Heart left ventricle (tissue), 16 donors: ENCODE measurements around the gene SLC25A11. TPM values are rescaled to one million over a fixed set of nuclear protein-coding genes. Genes with fewer than 3 reads are reported as not detected.

Experiments used
- ATAC-seq, 4 donors: fragments of 200-7000 bp; cut with Tn5 transposase; one replicate each; pipeline ENCODE4 v1.9.1; 2020 to 2022; ENCODE audit warnings: moderate library complexity in 4 of 4, mild to moderate bottlenecking in 3 of 4, moderate number of reproducible peaks in 1 of 4
- DNase-seq, 5 donors: peaks; one replicate each; pipeline ENCODE4 v3.0.0-alpha.2; 2020
- H3K27ac ChIP-seq, 12 donors: fragments of 200-600 bp; sonication (generic) in 4 of 12; one replicate each; pipeline versions ENCODE4 v1.5.0 to v1.8.0; 2016 to 2022; ENCODE audit warnings: mild to moderate bottlenecking in 2 of 12
- H3K27me3 ChIP-seq, 9 donors: fragments of 200-600 bp; sonication (generic) in 2 of 9; one replicate each; pipeline versions ENCODE4 v1.5.1 to v1.8.0; 2016 to 2022; ENCODE audit warnings: mild to moderate bottlenecking in 3 of 9
- H3K36me3 ChIP-seq, 9 donors: fragments of 200-600 bp; sonication (generic) in 2 of 9; one replicate each; pipeline versions ENCODE4 v1.5.0 to v1.8.0; 2018 to 2022; ENCODE audit warnings: mild to moderate bottlenecking in 2 of 9
- H3K4me1 ChIP-seq, 12 donors: fragments of 200-600 bp; sonication (generic) in 4 of 12; one replicate each; pipeline versions ENCODE4 v1.5.0 to v1.8.0; 2016 to 2022; ENCODE audit warnings: mild to moderate bottlenecking in 3 of 12
- H3K4me3 ChIP-seq, 12 donors: fragments of 200-600 bp; sonication (generic) in 4 of 12; one replicate each; pipeline versions ENCODE4 v1.5.0 to v1.8.0; 2017 to 2022; ENCODE audit warnings: mild to moderate bottlenecking in 9 of 12, moderate library complexity in 4 of 12
- H3K9me3 ChIP-seq, 12 donors: fragments of 200-600 bp; sonication (generic) in 4 of 12; one replicate each; pipeline versions ENCODE4 v1.5.0 to v1.8.0; 2016 to 2022; ENCODE audit warnings: mild to moderate bottlenecking in 1 of 12
- CTCF ChIP-seq, 12 donors: fragments of 200-600 bp; sonication (generic) in 4 of 12; IDR thresholded peaks; one replicate each; pipeline versions ENCODE4 v1.5.0 to v1.8.0; 2018 to 2022; ENCODE audit warnings: antibody characterized with exemption in 12 of 12, mild to moderate bottlenecking in 5 of 12
- POLR2A ChIP-seq, 2 donors: fragments of 450-650 bp; IDR thresholded peaks; one replicate each; pipeline ENCODE4 v1.6.1; 2017; ENCODE audit warnings: antibody characterized with exemption in 2 of 2, mild to moderate bottlenecking in 2 of 2, moderate library complexity in 2 of 2
- WGBS, 4 donors: extraction: QIAGEN DNeasy Blood & Tissue Kit in 2 of 4; methylation state at CpG; one replicate each; pipeline versions ENCODE4 v1.1.5 to v1.1.7; 2013 to 2018; 5-methylcytosine and 5-hydroxymethylcytosine counted together
- intact Hi-C, 10 donors: fragments of 100-400 bp; cut with DNase I; formaldehyde crosslinking; loops; one replicate each; pipeline versions ENCODE4 v1.11.1 to v1.14.2; 2022
- polyA plus RNA-seq, 2 donors: library from polyadenylated mRNA; stranded (reverse); fragments of 200-250 nt; gene quantifications; one replicate each; pipeline ENCODE4 v1.2.3, GENCODE V29; 2013
- total RNA-seq, 9 donors: library from RNA; depleted of rRNA in 2 of 9; stranded (reverse); fragments of >200 nt in 2 of 9; fragmentation: NEBNext Ultra II Directional in 3 of 9; extraction: Animal tissue kit (Norgen Biotek cat#: 25700) in 3 of 9; gene quantifications; one replicate each; pipeline versions ENCODE4 v1.1.0 to v1.2.4, GENCODE V29; 2016 to 2023
- donor health status: ischemic (EF 13 %, LVEDD 7.1; RV severe dilation, severe dysfunction).
- donor health status: healthy with polysubstance abuse.
- donor health status: DM: no; HTN: yes; CAD: no.
- donor health status: DM: no; HTN: no; CAD: no.
- donor health status: ischemic (EF 25% LVEDD 6.9; RV normal size, moderate dysfunction).
- donor health status: ischemic (EF 25% LVEDD 5.7; RV mildly dilated, moderate dysfunction).
- donor health status: healthy.
- donor health status: DM: yes; HTN: yes; CAD: no.
- donor health status: ischemic (EF 35%, LVEDD 5.7; RV mildly dilated, moderate dysfunction).
- donor health status: nonischemic (EF 11% LVEDD 7.7; RV severe dilation, severe dysfunction).
- donor health status: DM: yes; HTN: yes; CAD: no.
- donor health status: PGD.
- donor health status: ischemic (EF 29% LVEDD 5.4; RV normal size, mild dysfunction).
- donor health status: nonischemic (EF 23%, LVEDD 6.1; RV moderate dilation, normal function).

SLC25A11 gene
- total and polyA plus RNA-seq, 11 donors: 136 to 282 (median 168) TPM

DNA sequence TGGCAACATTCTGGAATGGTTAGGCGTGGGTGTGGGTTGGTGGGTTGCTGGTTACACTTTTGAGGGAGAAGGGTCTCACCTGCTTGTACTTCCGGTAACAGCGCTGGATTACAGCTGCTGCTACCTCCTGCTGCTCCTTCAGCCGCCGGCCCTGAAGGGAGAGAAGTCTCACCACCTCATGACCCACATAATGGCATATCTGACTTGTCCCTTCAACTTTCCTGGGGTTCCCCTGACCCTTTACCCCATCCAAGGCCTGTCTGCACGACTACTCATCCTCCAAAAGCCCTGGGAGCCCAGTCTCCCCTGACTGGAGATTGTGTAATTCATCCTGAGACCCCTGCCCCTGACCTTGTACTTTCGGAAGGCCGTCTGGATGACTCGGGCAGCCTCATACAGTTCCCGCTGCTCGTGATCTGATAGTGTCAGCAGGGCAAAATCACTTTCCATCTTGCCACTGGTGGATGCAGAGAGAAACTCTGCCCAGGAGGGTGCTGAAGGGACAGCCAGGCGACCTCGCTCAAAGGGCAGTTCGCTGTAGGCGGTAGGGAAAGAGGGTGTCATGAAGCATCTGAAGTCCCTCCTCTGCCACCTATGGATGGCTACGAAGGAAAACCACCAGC lies 29.8 kb upstream of the SLC25A11 start:
- Histone ChIP-seq H3K27ac (peak overlapping the region in 5 of 12 donors; percentile 89 to 99 (median 96)), H3K36me3 (peaks cover 0 to 60% (median 53%) of the 10 kb centered on the region in 9 donors), H3K4me3 (peak overlapping the region in 2 of 12 donors; percentile 67 to 83), H3K4me1 (peaks cover 0 to 67% (median 49%) of the 10 kb centered on the region in 12 donors), H3K27me3 (no peaks in the 10 kb centered on the region), H3K9me3 (no peaks in the 10 kb centered on the region)
- no peak for ATAC-seq
- intact Hi-C loops: loop anchor here in 4 of 10 donors (2.0 to 5.0 kb wide), 5 partner anchors 17 to 62 kb away; partner anchors contain the start of genes CAMTA2 (in 1 of the 4) and ENO3 (in 1 of the 4)
- 79 to 87% (median 84%) methylated on average over 16 of the region's 16 CpGs for WGBS, 4 donors
- TF ChIP-seq CTCF (IDR thresholded peaks at IDR 0.05): no peak
- TF ChIP-seq POLR2A (IDR thresholded peaks at IDR 0.05): no peak
- DNase-seq: no peak

GRCh38 chr17:4969047-4969550 lies 29.3 kb upstream of the SLC25A11 start:
- TF ChIP-seq CTCF (IDR thresholded peaks at IDR 0.05) (no peak), POLR2A (IDR thresholded peaks at IDR 0.05) (no peak)
- H3K9me3 ChIP-seq: no peaks in the 10 kb centered on the region
- H3K27me3 ChIP-seq: no peaks in the 10 kb centered on the region
- intact Hi-C loops: loop anchor here in 2 of 10 donors (2.0 to 5.0 kb wide), 3 partner anchors 18 to 62 kb away; partner anchors contain the start of genes CAMTA2 (in 1 of the 2) and ENO3 (in 1 of the 2)
- peaks cover 0 to 61% (median 45%) of the 10 kb centered on the region in 12 donors for H3K4me1 ChIP-seq
- WGBS, 4 donors: 74 to 78% (median 74%) methylated on average over 11 to 15 of the region's 15 CpGs
- DNase-seq (peak in 1 of 5 donors; percentile 47), ATAC-seq (peak in 1 of 4 donors; percentile 2)
- H3K36me3 ChIP-seq: peaks cover 0 to 54% (median 47%) of the 10 kb centered on the region in 9 donors
- peak overlapping the region in 11 of 12 donors; percentile 89 to 99 (median 97) for H3K27ac ChIP-seq
- peak overlapping the region in 9 of 12 donors; percentile 60 to 83 (median 71) for H3K4me3 ChIP-seq

DNA sequence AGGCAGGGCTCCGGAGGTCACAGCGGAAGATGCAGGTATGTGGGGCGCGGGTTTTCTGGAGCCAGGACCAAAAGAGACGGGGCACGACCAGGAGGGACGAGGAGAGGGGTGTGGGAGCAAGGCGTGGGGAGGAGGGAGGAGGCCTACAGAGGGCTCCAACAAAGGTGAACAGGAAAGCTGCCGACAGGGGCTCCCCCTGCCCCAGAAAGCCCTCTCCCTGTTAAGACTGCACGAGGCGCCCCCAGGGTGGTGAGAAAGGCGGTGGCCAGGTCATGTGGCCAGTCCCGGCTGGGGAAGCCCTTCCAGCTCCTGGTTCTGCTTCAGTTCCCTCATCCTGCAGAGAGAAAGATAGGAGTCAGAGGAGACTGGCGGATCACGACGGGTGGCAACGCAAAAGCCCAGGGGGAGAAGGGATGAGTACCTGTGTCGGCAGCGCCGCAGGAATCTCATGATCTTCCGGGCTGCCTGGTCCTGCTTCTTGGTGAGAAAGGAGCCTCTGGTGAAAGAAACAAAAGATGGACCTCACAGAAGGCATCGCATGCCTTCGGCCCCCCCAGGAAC lies 28.7 kb upstream of the SLC25A11 start:
- Histone ChIP-seq H3K9me3 (no peaks in the 10 kb centered on the region), H3K36me3 (peaks cover 0 to 50% (median 42%) of the 10 kb centered on the region in 9 donors)
- no peak for ATAC-seq

More for the DNA sequence above, 28.7 kb upstream of the SLC25A11 start:
- H3K4me3 ChIP-seq: peak overlapping the region; percentile 35 to 83 (median 70)
- TF ChIP-seq POLR2A (IDR thresholded peaks at IDR 0.05) (no peak), CTCF (IDR thresholded peaks at IDR 0.05) (no peak)
- WGBS, 4 donors: 29 to 42% (median 38%) methylated on average over 23 of the region's 23 CpGs
- DNase-seq: peak in 2 of 5 donors; percentile 44 to 47
- peak overlapping the region; percentile 89 to 99 (median 96) for H3K27ac ChIP-seq
- H3K27me3 ChIP-seq: no peaks in the 10 kb centered on the region
- intact Hi-C loops: loop anchor here in 2 of 10 donors (2.0 to 5.0 kb wide), 3 partner anchors 18 to 61 kb away; partner anchors contain the start of genes CAMTA2 (in 1 of the 2) and ENO3 (in 1 of the 2)
- peaks cover 0 to 56% (median 41%) of the 10 kb centered on the region in 12 donors for H3K4me1 ChIP-seq
